Hepatocyte (in vitro differentiated cells): ENCODE data around the gene TCEA2. TPM values are rescaled to one million over a fixed set of nuclear protein-coding genes. Genes with fewer than 3 reads are reported as not detected.
A peak's percentile ranks its signal among the peaks of the same experiment; 100 is the strongest.

Experiments used
- DNase-seq: peaks from one replicate; pipeline ENCODE4 v3.0.0-alpha.2; 2016; ENCODE audit warnings: low spot score
- H2AFZ ChIP-seq: fragments of 200-600 bp; sonication (generic); 2 replicates; pipeline ENCODE4 v1.6.0; 2016; ENCODE audit warnings: antibody characterized with exemption, mild to moderate bottlenecking
- H3K27ac ChIP-seq: fragments of 200-600 bp; sonication (generic); 2 replicates; pipeline ENCODE4 v1.5.1; 2016; ENCODE audit warnings: mild to moderate bottlenecking
- H3K27me3 ChIP-seq: fragments of 200-600 bp; sonication (generic); 2 replicates; pipeline ENCODE4 v1.6.1; 2016
- H3K36me3 ChIP-seq: fragments of 200-600 bp; sonication (generic); replicated peaks from 2 replicates; pipeline ENCODE4 v1.5.1; 2016; ENCODE audit warnings: low read depth; ENCODE audit not compliant: insufficient read depth
- H3K4me1 ChIP-seq: fragments of 200-600 bp; sonication (generic); 2 replicates; pipeline ENCODE4 v1.5.1; 2016; ENCODE audit warnings: mild to moderate bottlenecking, moderate library complexity; ENCODE audit not compliant: insufficient read depth
- H3K4me2 ChIP-seq: fragments of 200-600 bp; sonication (generic); 2 replicates; pipeline ENCODE4 v1.6.0; 2016
- H3K4me3 ChIP-seq: fragments of 200-600 bp; sonication (generic); 2 replicates; pipeline ENCODE4 v1.5.1; 2016; ENCODE audit warnings: mild to moderate bottlenecking
- H3K79me2 ChIP-seq: fragments of 200-600 bp; sonication (generic); 2 replicates; pipeline ENCODE4 v1.6.0; 2017; ENCODE audit warnings: mild to moderate bottlenecking
- H3K9me2 ChIP-seq: fragments of 200-600 bp; sonication (generic); replicated peaks from 2 replicates; pipeline ENCODE4 v1.6.0; 2017; ENCODE audit warnings: mild to moderate bottlenecking; ENCODE audit not compliant: insufficient read depth
- H3K9me3 ChIP-seq: fragments of 200-600 bp; sonication (generic); 2 replicates; pipeline ENCODE4 v1.5.1; 2016; ENCODE audit warnings: low read depth, mild to moderate bottlenecking
- H4K20me1 ChIP-seq: fragments of 200-600 bp; sonication (generic); 2 replicates; pipeline ENCODE4 v1.6.0; 2016; ENCODE audit warnings: mild to moderate bottlenecking; ENCODE audit not compliant: insufficient read depth, poor library complexity, severe bottlenecking
- EZH2 ChIP-seq: fragments of 200-600 bp; sonication (generic); IDR thresholded peaks from 2 replicates; pipeline ENCODE4 v1.6.1; 2016; ENCODE audit warnings: antibody characterized with exemption, mild to moderate bottlenecking, borderline replicate concordance
- EZH2phosphoT487 ChIP-seq: fragments of 200-600 bp; sonication (generic); IDR thresholded peaks from one replicate; pipeline ENCODE4 v1.6.1; 2018; ENCODE audit warnings: antibody characterized with exemption, mild to moderate bottlenecking, low read depth, moderate library complexity; ENCODE audit not compliant: unreplicated experiment, severe bottlenecking
- WGBS: methylation state at CpG from one replicate; pipeline ENCODE4 v1.1.6; 2016; ENCODE audit warnings: low lambda C conversion rate; ENCODE audit errors: missing lambda C conversion rate; 5-methylcytosine and 5-hydroxymethylcytosine counted together
- polyA plus RNA-seq: library from polyadenylated mRNA; unstranded; fragments of >200 nt; fragmentation: Nextera tagmentation; extraction: Ambion mirVana; gene quantifications from 2 replicates; pipeline ENCODE4 v1.2.1, GENCODE V29; 2016
- total RNA-seq: library from RNA; depleted of rRNA; stranded (reverse); fragments of >200 nt; gene quantifications from 2 replicates; pipeline ENCODE4 v1.2.3, GENCODE V29; 2014
- TF ChIP-seq, protein P1 (sequence below): fragments of 200-600 bp; sonication (generic); IDR thresholded peaks from 2 replicates; pipeline ENCODE4 v1.5.1; 2016; ENCODE audit warnings: antibody characterized with exemption, mild to moderate bottlenecking; ENCODE audit not compliant: poor library complexity

Gene TCEA2
- total and polyA plus RNA-seq, 2 experiments from 2014 or later, result 26.0 to 74.2 TPM

DNA sequence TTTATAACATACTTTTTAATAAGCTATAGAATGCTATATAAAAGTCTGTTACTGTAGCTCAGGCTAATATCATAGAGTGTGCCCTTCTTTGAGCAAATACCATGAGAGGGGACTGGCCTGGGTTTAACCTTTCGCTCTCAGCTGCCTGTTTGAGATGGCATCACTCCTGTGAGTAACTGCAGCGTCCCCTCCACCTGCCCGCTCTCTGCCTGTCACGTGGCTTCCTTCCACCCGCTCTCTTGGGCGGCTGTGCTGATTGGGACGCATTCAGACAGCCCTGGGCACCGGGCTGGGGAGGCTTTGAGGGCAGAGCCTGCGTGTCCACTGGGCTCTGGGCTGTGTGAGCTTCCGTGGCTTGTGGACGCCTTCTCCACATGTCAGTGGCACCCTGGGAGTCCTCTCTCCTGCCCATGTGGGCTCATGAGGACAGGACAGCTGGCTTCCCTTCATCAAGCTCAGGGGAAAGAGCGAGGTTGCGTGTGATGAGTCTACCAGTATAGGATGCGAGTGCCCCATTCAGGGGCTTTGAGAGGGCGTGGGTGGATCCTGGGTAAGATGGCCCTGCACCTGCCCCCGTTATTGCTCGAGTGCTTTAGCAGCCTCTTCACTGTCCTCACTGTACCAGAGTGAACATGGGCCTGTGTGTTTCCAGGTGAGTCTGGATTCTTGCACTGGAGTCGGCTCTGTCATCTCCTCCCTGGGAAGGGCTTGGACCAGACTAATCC lies 37.7 kb upstream of the TCEA2 start:
- no peak overlapping the region for H3K27ac ChIP-seq
- H3K36me3 ChIP-seq, result no peaks in the 10 kb centered on the region
- H3K4me1 ChIP-seq, result peaks cover 5% of the 10 kb centered on the region
- no peaks in the 10 kb centered on the region for H3K9me3 ChIP-seq
- peak; percentile 2 for DNase-seq
- TF ChIP-seq, protein P1, sequence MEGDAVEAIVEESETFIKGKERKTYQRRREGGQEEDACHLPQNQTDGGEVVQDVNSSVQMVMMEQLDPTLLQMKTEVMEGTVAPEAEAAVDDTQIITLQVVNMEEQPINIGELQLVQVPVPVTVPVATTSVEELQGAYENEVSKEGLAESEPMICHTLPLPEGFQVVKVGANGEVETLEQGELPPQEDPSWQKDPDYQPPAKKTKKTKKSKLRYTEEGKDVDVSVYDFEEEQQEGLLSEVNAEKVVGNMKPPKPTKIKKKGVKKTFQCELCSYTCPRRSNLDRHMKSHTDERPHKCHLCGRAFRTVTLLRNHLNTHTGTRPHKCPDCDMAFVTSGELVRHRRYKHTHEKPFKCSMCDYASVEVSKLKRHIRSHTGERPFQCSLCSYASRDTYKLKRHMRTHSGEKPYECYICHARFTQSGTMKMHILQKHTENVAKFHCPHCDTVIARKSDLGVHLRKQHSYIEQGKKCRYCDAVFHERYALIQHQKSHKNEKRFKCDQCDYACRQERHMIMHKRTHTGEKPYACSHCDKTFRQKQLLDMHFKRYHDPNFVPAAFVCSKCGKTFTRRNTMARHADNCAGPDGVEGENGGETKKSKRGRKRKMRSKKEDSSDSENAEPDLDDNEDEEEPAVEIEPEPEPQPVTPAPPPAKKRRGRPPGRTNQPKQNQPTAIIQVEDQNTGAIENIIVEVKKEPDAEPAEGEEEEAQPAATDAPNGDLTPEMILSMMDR, result no peak
- TF ChIP-seq EZH2, result no peak
- no peak for TF ChIP-seq EZH2phosphoT487
- no peak overlapping the region for H3K4me2 ChIP-seq
- H3K9me2 ChIP-seq, result no peaks in the 10 kb centered on the region
- no peak overlapping the region for H2AFZ ChIP-seq
- H3K27me3 ChIP-seq, result no peaks in the 10 kb centered on the region
- 97% methylated on average over 18 of the region's 18 CpGs for WGBS
- H4K20me1 ChIP-seq, result peaks cover 12% of the 10 kb centered on the region
- no peaks in the 10 kb centered on the region for H3K79me2 ChIP-seq
- H3K4me3 ChIP-seq, result no peak overlapping the region

DNA sequence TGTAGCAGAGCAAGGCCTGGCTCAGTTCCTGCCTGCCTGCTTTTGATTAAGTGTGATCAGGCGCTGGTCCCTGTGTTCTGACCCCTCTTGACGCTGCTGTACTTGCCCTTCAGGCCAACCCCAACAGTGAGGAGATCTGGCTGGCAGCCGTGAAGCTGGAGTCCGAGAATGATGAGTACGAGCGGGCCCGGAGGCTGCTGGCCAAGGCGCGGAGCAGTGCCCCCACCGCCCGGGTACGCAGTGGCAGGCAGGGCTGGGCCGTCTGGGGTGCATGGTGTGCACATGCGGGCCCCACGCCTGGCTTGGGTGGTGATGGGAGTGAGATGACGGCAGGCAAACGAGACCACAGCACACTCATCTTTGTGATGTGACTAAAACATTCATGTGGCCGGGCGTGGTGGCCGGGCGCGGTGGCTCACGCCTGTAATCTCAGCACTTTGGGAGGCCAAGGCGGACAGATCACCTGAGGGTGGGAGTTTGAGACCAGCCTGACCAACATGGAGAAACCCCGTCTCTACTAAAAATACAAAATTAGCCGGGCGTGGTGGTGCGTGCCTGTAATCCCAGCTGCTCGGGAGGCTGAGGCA lies 37.1 kb upstream of the TCEA2 start:
- Histone ChIP-seq H3K27ac (no peak overlapping the region), H2AFZ (no peak overlapping the region), H3K9me2 (no peaks in the 10 kb centered on the region), H3K79me2 (no peaks in the 10 kb centered on the region), H4K20me1 (peaks cover 13% of the 10 kb centered on the region), H3K4me3 (no peak overlapping the region), H3K27me3 (no peaks in the 10 kb centered on the region), H3K4me1 (peaks cover 5% of the 10 kb centered on the region), H3K4me2 (no peak overlapping the region), H3K36me3 (no peaks in the 10 kb centered on the region), H3K9me3 (no peaks in the 10 kb centered on the region)
- TF ChIP-seq EZH2, result no peak
- TF ChIP-seq EZH2phosphoT487, result no peak
- WGBS, result 95% methylated on average over 28 of the region's 29 CpGs
- peak; percentile 5 for DNase-seq

DNA sequence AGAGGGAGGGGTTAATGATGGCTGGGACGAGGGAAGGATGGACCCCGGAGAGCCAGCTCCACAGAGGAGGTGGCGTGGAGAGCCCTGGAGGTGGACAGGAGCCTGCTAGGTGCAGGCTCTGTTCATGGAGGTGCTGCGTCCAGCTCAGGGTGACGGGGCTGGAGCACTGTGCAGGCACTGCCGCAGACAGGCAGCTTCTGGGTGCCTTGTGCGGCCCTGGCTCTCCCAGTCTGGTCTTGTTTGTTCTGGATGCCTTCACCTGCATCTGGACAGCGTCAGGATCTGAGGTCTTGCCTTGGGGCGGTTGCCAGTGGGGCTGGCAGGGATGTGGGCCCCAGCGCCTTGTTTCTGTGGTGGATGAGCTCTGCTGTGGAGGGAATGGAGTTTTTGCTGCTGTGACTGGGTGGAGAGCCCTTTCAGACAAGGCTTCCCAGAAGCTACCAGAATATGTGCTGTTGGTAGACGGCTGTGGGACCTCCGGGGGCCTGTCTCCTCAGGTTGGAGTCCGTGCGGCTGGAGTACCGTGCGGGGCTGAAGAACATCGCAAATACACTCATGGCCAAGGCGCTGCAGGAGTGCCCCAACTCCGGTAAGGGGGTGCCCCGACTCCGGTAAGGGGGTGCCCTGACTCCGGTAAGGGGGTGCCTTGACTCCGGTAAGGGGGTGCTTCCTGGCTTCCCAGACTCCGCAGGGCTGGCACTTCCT lies 34.9 kb upstream of the TCEA2 start:
- no peak overlapping the region for H3K4me2 ChIP-seq
- no peaks in the 10 kb centered on the region for H3K36me3 ChIP-seq
- no peaks in the 10 kb centered on the region for H3K79me2 ChIP-seq
- H3K4me1 ChIP-seq, result peaks cover 5% of the 10 kb centered on the region
- no peaks in the 10 kb centered on the region for H3K9me2 ChIP-seq
- TF ChIP-seq, protein P1, result no peak
- TF ChIP-seq EZH2, result no peak
- no peak for TF ChIP-seq EZH2phosphoT487
- 77% methylated on average over 24 of the region's 24 CpGs for WGBS
- no peaks in the 10 kb centered on the region for H3K9me3 ChIP-seq
- peaks cover 23% of the 10 kb centered on the region for H4K20me1 ChIP-seq
- H3K4me3 ChIP-seq, result no peak overlapping the region
- no peak for DNase-seq
- H3K27ac ChIP-seq, result no peak overlapping the region
- H3K27me3 ChIP-seq, result no peaks in the 10 kb centered on the region
- H2AFZ ChIP-seq, result no peak overlapping the region
